ENCODE measurements around the gene RSU1.

Gene RSU1

DNA sequence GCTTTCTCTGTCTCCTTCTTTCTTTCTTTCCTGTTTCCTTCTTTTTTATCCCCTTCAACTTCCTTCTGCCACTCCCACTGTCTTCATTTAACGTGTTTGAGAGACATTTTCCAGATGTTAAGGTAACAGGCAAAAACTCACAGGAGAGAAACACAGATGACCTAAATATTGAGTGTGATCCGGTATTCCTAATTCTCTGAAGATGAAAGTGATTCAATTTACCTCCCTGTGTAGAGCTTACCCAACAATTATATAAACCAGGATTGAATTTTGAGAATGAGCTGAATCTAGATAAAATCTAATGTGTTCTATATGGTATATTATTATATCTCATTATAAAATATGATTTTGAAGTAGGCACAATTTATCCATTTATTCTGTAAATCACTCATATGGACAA, 46.5 kb upstream of the RSU1 start:
- no peaks in the 10 kb centered on the region for H3K79me2 ChIP-seq (ENCODE audit: insufficient read depth, low read length)
- no peak overlapping the region for H2AFZ ChIP-seq (ENCODE audit: low read depth, low read length)
- no peak for TF ChIP-seq EZH2 (IDR thresholded peaks at IDR 0.05; ENCODE audit: borderline replicate concordance, low read depth, low read length, severe bottlenecking)
- TF ChIP-seq, protein P1, sequence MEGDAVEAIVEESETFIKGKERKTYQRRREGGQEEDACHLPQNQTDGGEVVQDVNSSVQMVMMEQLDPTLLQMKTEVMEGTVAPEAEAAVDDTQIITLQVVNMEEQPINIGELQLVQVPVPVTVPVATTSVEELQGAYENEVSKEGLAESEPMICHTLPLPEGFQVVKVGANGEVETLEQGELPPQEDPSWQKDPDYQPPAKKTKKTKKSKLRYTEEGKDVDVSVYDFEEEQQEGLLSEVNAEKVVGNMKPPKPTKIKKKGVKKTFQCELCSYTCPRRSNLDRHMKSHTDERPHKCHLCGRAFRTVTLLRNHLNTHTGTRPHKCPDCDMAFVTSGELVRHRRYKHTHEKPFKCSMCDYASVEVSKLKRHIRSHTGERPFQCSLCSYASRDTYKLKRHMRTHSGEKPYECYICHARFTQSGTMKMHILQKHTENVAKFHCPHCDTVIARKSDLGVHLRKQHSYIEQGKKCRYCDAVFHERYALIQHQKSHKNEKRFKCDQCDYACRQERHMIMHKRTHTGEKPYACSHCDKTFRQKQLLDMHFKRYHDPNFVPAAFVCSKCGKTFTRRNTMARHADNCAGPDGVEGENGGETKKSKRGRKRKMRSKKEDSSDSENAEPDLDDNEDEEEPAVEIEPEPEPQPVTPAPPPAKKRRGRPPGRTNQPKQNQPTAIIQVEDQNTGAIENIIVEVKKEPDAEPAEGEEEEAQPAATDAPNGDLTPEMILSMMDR (IDR thresholded peaks at IDR 0.05; ENCODE audit: borderline replicate concordance, extremely low read depth, low read length, poor library complexity, severe bottlenecking) = no peak
- H3K4me2 ChIP-seq (ENCODE audit: insufficient read depth, low read length) = no peak overlapping the region
- H3K9me3 ChIP-seq (ENCODE audit: insufficient read depth, low read length, severe bottlenecking) = no peaks in the 10 kb centered on the region
- no peaks in the 10 kb centered on the region for H3K36me3 ChIP-seq (ENCODE audit: insufficient read depth, low read length)
- H3K27me3 ChIP-seq (ENCODE audit: insufficient read depth, low read length, poor library complexity) = no peaks in the 10 kb centered on the region
- no peak overlapping the region for H3K9ac ChIP-seq (ENCODE audit: low read depth, low read length)
- H3K27ac ChIP-seq (ENCODE audit: low read length) = no peak overlapping the region
- no peaks in the 10 kb centered on the region for H4K20me1 ChIP-seq (ENCODE audit: insufficient read depth, low read length)
- H3K4me3 ChIP-seq (ENCODE audit: low read depth in 1 of 2, low read length in 2 of 2) = no peak overlapping the region
- no peaks in the 10 kb centered on the region for H3K4me1 ChIP-seq (ENCODE audit: insufficient read depth, low read length)
- ATAC-seq (ENCODE audit: insufficient read depth, low read depth) (no peak), DNase-seq (no peak)

DNA sequence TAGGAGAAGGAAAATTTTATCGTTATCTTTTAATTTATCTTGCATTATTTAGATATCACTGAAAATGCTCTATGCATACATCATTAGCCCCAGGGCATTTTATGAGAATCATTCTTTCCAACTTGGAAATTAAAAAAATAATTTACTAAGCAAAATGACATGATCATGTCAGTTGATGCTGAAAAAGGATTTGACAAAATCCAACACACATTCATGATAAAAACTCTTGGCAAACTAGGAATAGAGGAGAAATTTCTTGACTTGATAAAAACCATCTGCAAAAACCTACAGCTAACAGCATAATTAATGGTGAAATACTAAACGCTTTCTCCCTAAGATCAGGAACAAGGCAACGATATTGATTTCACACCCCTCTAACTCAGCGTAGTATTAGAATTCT, 40.2 kb upstream of the RSU1 start:
- no peaks in the 10 kb centered on the region for H4K20me1 ChIP-seq (ENCODE audit: insufficient read depth, low read length)
- H3K9me3 ChIP-seq (ENCODE audit: insufficient read depth, low read length, severe bottlenecking) = no peaks in the 10 kb centered on the region
- no peak overlapping the region for H2AFZ ChIP-seq (ENCODE audit: low read depth, low read length)
- H3K4me2 ChIP-seq (ENCODE audit: insufficient read depth, low read length) = no peak overlapping the region
- DNase-seq (no peak), ATAC-seq (ENCODE audit: insufficient read depth, low read depth) (no peak)
- TF ChIP-seq, protein P1 (IDR thresholded peaks at IDR 0.05; ENCODE audit: borderline replicate concordance, extremely low read depth, low read length, poor library complexity, severe bottlenecking) = no peak
- no peak for TF ChIP-seq EZH2 (IDR thresholded peaks at IDR 0.05; ENCODE audit: borderline replicate concordance, low read depth, low read length, severe bottlenecking)
- H3K79me2 ChIP-seq (ENCODE audit: insufficient read depth, low read length) = no peaks in the 10 kb centered on the region
- no peak overlapping the region for H3K27ac ChIP-seq (ENCODE audit: low read length)
- no peaks in the 10 kb centered on the region for H3K4me1 ChIP-seq (ENCODE audit: insufficient read depth, low read length)
- no peaks in the 10 kb centered on the region for H3K27me3 ChIP-seq (ENCODE audit: insufficient read depth, low read length, poor library complexity)
- no peak overlapping the region for H3K9ac ChIP-seq (ENCODE audit: low read depth, low read length)
- H3K4me3 ChIP-seq (ENCODE audit: low read depth in 1 of 2, low read length in 2 of 2) = no peak overlapping the region
- no peaks in the 10 kb centered on the region for H3K36me3 ChIP-seq (ENCODE audit: insufficient read depth, low read length)

DNA sequence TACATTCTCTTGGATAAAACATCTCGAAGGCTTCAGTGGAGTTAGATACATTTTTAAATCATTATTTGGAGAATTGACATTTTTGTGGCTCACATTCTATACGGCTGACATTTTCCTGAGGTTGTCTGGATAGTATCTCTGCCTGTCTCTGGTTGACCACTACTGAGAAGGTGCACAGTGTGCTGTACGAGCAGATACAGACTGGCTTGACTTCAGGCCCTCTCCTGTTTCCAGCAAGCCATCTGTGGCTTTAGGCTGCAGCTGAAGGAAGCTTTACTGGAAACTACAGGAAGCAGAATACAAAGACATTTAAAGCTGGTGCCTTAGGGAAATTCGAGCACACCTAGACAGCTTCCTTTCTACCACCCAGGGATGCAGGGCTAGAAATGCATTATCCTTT, 39.3 kb upstream of the RSU1 start:
- TF ChIP-seq, protein P1 (IDR thresholded peaks at IDR 0.05; ENCODE audit: borderline replicate concordance, extremely low read depth, low read length, poor library complexity, severe bottlenecking) = no peak
- TF ChIP-seq EZH2 (IDR thresholded peaks at IDR 0.05; ENCODE audit: borderline replicate concordance, low read depth, low read length, severe bottlenecking) = no peak
- Histone ChIP-seq H3K9me3 (ENCODE audit: insufficient read depth, low read length, severe bottlenecking) (no peaks in the 10 kb centered on the region), H3K4me3 (ENCODE audit: low read depth in 1 of 2, low read length in 2 of 2) (no peak overlapping the region), H3K27ac (ENCODE audit: low read length) (no peak overlapping the region), H3K36me3 (ENCODE audit: insufficient read depth, low read length) (no peaks in the 10 kb centered on the region), H3K4me1 (ENCODE audit: insufficient read depth, low read length) (no peaks in the 10 kb centered on the region), H2AFZ (ENCODE audit: low read depth, low read length) (no peak overlapping the region), H4K20me1 (ENCODE audit: insufficient read depth, low read length) (no peaks in the 10 kb centered on the region), H3K4me2 (ENCODE audit: insufficient read depth, low read length) (no peak overlapping the region), H3K79me2 (ENCODE audit: insufficient read depth, low read length) (no peaks in the 10 kb centered on the region), H3K9ac (ENCODE audit: low read depth, low read length) (no peak overlapping the region), H3K27me3 (ENCODE audit: insufficient read depth, low read length, poor library complexity) (no peaks in the 10 kb centered on the region)
- ATAC-seq (ENCODE audit: insufficient read depth, low read depth) (no peak), DNase-seq (no peak)

DNA sequence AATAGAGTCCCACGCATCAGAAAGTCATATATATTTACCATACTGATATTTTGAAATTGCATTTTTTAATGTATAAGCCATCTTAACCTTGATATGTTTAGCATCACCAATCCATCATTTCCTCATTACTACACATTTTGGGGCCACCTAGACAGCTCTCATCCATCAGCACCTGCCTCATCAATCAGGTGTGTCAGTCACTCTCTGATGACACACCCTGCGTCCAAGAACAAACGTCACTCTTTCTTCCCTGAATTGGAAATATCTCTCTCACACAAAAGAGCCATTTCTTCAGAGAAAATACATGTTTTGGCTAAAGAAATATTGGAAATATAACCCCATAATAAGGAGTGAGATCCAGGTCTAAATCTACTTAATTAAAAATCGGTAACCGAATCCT, 38.9 kb upstream of the RSU1 start:
- ATAC-seq (ENCODE audit: insufficient read depth, low read depth) = no peak
- no peaks in the 10 kb centered on the region for H3K27me3 ChIP-seq (ENCODE audit: insufficient read depth, low read length, poor library complexity)
- no peak overlapping the region for H3K9ac ChIP-seq (ENCODE audit: low read depth, low read length)
- DNase-seq = no peak
- H3K27ac ChIP-seq (ENCODE audit: low read length) = no peak overlapping the region
- no peak overlapping the region for H3K4me2 ChIP-seq (ENCODE audit: insufficient read depth, low read length)
- no peaks in the 10 kb centered on the region for H3K36me3 ChIP-seq (ENCODE audit: insufficient read depth, low read length)
- no peaks in the 10 kb centered on the region for H4K20me1 ChIP-seq (ENCODE audit: insufficient read depth, low read length)
- no peak overlapping the region for H2AFZ ChIP-seq (ENCODE audit: low read depth, low read length)
- H3K4me3 ChIP-seq (ENCODE audit: low read depth in 1 of 2, low read length in 2 of 2) = no peak overlapping the region
- H3K9me3 ChIP-seq (ENCODE audit: insufficient read depth, low read length, severe bottlenecking) = no peaks in the 10 kb centered on the region
- H3K79me2 ChIP-seq (ENCODE audit: insufficient read depth, low read length) = no peaks in the 10 kb centered on the region
- TF ChIP-seq, protein P1 (IDR thresholded peaks at IDR 0.05; ENCODE audit: borderline replicate concordance, extremely low read depth, low read length, poor library complexity, severe bottlenecking) = no peak
- H3K4me1 ChIP-seq (ENCODE audit: insufficient read depth, low read length) = no peaks in the 10 kb centered on the region
